ENCODE data around the gene FUT6. TPM values are rescaled to one million over a fixed set of nuclear protein-coding genes. Genes with fewer than 3 reads are reported as not detected.

The FUT6 gene
- total RNA-seq, 1 donor from 2014 or later: 1.1 TPM

- TF ChIP-seq CTCF (IDR thresholded peaks at IDR 0.05): no peak
- no peaks in the 10 kb centered on the region for H3K4me1 ChIP-seq
- H3K4me3 ChIP-seq: no peak overlapping the region
- H3K27me3 ChIP-seq (ENCODE audit: low read depth): no peaks in the 10 kb centered on the region
- ATAC-seq (no peak), DNase-seq (no peak)
- intact Hi-C loops (cut with DNase I): no loop called here
- H3K9me3 ChIP-seq: no peaks in the 10 kb centered on the region
- no peaks in the 10 kb centered on the region for H3K36me3 ChIP-seq
- H3K27ac ChIP-seq: no peak overlapping the region
Observed at GRCh38 chr19:5821521-5822180, 17.9 kb downstream of the FUT6 start.

- ATAC-seq: no peak
- Histone ChIP-seq H3K36me3 (no peaks in the 10 kb centered on the region), H3K4me3 (no peak overlapping the region), H3K27me3 (ENCODE audit: low read depth) (no peaks in the 10 kb centered on the region), H3K9me3 (no peaks in the 10 kb centered on the region), H3K4me1 (no peaks in the 10 kb centered on the region), H3K27ac (no peak overlapping the region)
- no peak for DNase-seq
- intact Hi-C loops (cut with DNase I): no loop called here
- TF ChIP-seq CTCF (IDR thresholded peaks at IDR 0.05): no peak
Observed at GRCh38 chr19:5820785-5821184, 18.7 kb downstream of the FUT6 start.

- TF ChIP-seq CTCF (IDR thresholded peaks at IDR 0.05): no peak
- ATAC-seq (no peak), DNase-seq (no peak)
- H3K27me3 ChIP-seq (ENCODE audit: low read depth): no peaks in the 10 kb centered on the region
- no peaks in the 10 kb centered on the region for H3K4me1 ChIP-seq
- intact Hi-C loops (cut with DNase I): no loop called here
- H3K4me3 ChIP-seq: no peak overlapping the region
- no peaks in the 10 kb centered on the region for H3K36me3 ChIP-seq
- H3K9me3 ChIP-seq: no peaks in the 10 kb centered on the region
- no peak overlapping the region for H3K27ac ChIP-seq
Observed at GRCh38 chr19:5818594-5818993, 20.9 kb downstream of the FUT6 start.

- Histone ChIP-seq H3K4me3 (no peak overlapping the region), H3K27me3 (ENCODE audit: low read depth) (no peaks in the 10 kb centered on the region), H3K4me1 (no peaks in the 10 kb centered on the region), H3K36me3 (no peaks in the 10 kb centered on the region), H3K27ac (no peak overlapping the region), H3K9me3 (no peaks in the 10 kb centered on the region)
- ATAC-seq: no peak
- no peak for DNase-seq
- intact Hi-C loops (cut with DNase I): no loop called here
- no peak for TF ChIP-seq CTCF (IDR thresholded peaks at IDR 0.05)
Observed at GRCh38 chr19:5817218-5817617, 22.3 kb downstream of the FUT6 start.

GRCh38 chr19:5814852-5815246 lies 24.7 kb downstream of the FUT6 start:
- H3K4me3 ChIP-seq: no peak overlapping the region
- TF ChIP-seq CTCF (IDR thresholded peaks at IDR 0.05): no peak
- ATAC-seq (no peak), DNase-seq (no peak)
- H3K36me3 ChIP-seq: no peaks in the 10 kb centered on the region
- no peaks in the 10 kb centered on the region for H3K4me1 ChIP-seq
- H3K27me3 ChIP-seq (ENCODE audit: low read depth): no peaks in the 10 kb centered on the region
- H3K9me3 ChIP-seq: no peaks in the 10 kb centered on the region
- intact Hi-C loops (cut with DNase I): no loop called here
- H3K27ac ChIP-seq: no peak overlapping the region

All from lower lobe of right lung (tissue), 2 donors.